T47D (cell line): ENCODE measurements around the gene DYDC2.

Experiments
- DNase-seq, 2 experiments: peaks; one replicate each; pipeline versions ENCODE4 v3.0.0 to v3.0.0-alpha.2; 2011 to 2012; ENCODE audit warnings: low read depth in 1 of 2, low spot score in 1 of 2
- JUND ChIP-seq: IDR thresholded peaks from 2 replicates; pipeline ENCODE4 v1.6.1; 2012; ENCODE audit warnings: low read depth
- in situ Hi-C: cut with HindIII; loops from 2 replicates; pipeline ENCODE4 v1.10.0; 2016; ENCODE audit warnings: low sequenced_read_pairs, low pct_unique_long_range_greater_than_20kb

DYDC2 gene, protein sequence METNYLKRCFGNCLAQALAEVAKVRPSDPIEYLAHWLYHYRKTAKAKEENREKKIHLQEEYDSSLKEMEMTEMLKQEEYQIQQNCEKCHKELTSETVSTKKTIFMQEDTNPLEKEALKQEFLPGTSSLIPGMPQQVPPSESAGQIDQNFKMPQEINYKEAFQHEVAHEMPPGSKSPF

DNA sequence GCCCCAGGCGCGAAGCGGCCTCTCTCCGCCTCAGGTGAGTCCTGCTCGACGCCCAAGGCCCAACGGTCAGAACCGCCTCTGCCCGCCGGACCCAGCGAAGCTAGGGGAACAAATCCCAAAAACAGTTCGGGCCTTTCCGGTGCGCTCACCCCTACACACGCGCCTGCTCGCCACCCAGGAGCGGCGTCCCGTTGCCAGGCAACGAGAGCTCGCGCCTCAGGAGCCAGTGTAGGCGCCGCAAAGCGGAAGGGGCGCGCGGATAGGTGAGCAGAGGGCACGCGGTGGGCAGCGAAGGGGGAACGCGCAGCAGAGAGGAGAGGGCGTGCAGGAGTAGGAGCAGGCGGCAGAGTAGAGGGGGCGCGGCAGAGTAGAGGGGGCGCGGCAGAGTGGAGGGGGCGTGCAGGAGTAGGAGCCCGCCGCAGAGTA, at the start of gene DYDC2, which contains the start of gene DYDC1:
DYDC2 (plus strand) TSS at position 219 of the 426 bp plus-strand sequence. CDS start 5,663 bp downstream, outside the sequence.
DYDC1 (minus strand) TSS at position 193 of the 426 bp plus-strand sequence. CDS start 4,154 bp downstream, outside the sequence.
- no peak for DNase-seq
- no peak for TF ChIP-seq JUND
- in situ Hi-C loops = no loop called here

DNA sequence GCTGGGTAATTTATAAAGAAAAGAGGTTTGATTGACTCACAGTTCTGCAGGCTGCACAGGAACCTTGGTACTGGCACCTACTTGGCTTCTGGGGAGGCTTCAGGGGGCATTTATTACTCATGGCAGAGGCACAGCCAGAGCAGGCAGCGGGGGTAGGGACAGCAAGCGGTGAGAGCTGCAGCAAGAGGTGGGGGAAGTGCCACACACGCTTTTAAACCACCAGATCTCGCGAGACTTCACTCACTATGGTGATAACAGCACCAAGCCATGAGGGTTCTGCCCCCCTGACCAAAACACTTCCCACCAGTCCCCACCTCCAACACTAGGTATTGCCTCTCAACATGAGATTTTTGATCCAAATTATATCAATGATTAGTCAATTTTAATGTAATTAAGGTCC, 43.1 kb upstream of the DYDC2 start:
- in situ Hi-C loops = no loop called here

DNA sequence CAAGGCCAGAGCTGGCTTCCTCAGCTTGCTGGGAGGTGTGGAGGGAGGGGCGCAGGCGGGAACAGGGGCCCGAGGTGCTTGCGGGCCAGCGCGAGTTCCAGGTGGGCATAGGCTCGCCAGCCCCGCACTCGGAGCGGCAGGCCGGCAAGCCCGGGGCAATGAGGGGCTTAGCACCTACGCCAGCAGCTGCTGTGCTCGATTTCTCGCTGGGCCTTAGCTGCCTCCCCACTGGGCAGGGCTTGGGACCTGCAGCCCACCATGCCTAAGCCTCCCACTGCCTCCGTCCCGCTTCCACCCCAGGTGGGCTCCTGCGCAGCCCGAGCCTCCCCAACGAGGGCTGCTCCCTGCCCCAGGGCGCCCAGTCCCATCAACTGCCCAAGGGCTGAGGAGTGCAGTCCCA, 41.2 kb upstream of the DYDC2 start:
- TF ChIP-seq JUND = no peak
- in situ Hi-C loops = no loop called here

More for the DNA sequence above, 43.1 kb upstream of the DYDC2 start:
- no peak for DNase-seq
- no peak for TF ChIP-seq JUND

DNA sequence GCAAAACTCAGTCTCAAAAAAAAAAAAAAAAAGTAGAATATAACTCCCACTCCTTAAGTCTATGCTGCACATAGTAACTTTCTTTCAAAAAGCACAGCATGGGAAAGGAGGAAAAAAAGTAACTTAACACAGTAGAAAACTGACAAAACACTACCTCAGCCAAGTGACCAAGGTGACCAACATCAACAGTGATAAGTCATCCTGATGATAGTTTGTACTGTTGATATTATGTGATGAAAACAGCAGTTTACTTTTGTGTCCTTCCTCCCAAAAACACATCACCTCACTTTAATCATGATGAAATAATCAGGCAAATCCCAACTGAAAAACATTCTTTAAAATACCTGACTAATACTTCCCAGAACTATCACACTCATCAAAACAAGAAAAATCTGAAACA, 37.8 kb upstream of the DYDC2 start:
- TF ChIP-seq JUND = no peak
- in situ Hi-C loops = no loop called here
- no peak for DNase-seq

More for the DNA sequence above, 41.2 kb upstream of the DYDC2 start:
- DNase-seq = no peak

DNA sequence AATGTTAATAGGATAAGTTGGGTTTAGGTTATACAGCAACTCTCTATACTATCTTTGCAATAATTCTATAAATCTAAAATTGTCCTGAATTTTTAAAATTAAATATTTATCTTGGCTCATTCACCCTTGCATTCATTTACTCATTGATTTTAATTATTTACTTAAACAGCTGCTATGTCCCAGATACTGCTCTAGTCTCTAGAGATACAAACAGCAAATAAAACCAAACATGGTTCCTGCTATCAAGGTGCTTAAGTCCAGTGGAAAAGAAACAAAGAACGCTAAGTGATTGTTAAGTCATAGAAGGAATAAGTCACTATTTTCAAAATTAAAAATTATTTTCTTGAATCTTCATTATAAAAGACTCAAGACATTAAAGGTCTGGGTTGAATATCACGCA, 37.3 kb upstream of the DYDC2 start:
- in situ Hi-C loops = no loop called here
- DNase-seq = no peak
- TF ChIP-seq JUND = no peak

DNA sequence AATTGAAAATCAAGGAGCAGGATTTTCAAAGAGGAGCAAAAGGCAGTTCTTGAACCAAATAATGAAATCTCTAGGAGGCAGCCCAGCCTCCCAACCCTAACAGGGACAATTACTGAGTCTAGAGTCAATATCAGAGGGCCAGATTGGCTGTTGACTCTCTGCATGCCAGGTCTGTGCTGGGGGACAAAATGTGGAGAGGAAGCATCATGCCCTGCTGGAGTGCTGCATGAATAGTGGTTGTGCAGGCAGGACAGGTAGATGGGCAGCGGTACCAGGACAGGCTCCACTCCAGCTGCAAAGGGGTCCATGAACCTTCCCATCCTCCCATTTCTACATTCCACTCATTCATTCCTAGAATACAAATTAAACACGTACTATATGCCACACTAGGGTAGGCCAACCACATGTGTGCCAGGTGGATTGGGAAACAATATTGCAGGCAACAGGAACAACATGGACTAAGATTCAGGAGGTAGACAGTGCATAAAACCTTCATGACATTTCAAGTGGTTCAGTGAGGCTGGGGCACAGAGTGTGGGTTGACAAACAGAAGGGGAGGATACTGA, 36.8 kb upstream of the DYDC2 start:
- in situ Hi-C loops = no loop called here
- no peak for DNase-seq
- TF ChIP-seq JUND = no peak

DNA sequence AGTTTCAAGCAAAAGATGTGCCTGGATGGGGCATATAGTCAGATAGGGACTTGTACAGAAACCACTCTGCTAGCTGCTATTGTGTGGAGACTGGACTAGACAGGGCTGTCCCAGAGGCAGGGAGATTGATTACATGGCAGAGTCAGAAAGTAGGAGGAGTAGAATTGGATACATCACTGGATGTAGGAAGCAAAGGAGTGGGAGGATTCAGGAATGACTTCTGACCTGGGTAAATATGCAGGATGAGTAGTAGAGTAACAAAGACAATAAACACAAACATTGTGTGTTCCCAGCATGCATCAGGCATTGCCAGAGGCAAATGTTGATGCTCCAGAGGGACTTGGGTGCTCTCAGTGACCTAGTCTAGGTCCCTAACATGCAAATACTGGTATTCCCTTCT, 36.2 kb upstream of the DYDC2 start:
- in situ Hi-C loops = no loop called here
- peak in 1 of 2 experiments; percentile 58 for DNase-seq
- no peak for TF ChIP-seq JUND

DNA sequence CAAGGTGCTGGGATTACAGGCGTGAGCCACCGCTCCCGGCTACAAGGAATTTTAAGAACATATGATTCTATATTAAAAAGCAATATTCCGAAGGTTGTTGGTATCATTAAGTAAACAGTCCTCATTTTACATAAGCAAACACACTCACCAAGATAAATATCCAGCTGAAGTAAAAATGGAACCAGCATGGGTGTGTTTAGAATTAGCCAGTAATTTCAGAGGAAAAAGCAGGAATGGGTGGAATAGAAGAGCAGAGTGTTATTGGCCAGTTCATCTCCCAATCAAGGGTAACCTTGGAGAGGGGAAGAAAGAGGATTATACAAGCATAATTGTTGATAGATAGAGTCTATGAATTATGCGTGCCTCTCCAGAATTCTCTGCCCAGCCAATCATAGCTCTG, 35.4 kb upstream of the DYDC2 start:
- no peak for TF ChIP-seq JUND
- DNase-seq = no peak
- in situ Hi-C loops = no loop called here

DNA sequence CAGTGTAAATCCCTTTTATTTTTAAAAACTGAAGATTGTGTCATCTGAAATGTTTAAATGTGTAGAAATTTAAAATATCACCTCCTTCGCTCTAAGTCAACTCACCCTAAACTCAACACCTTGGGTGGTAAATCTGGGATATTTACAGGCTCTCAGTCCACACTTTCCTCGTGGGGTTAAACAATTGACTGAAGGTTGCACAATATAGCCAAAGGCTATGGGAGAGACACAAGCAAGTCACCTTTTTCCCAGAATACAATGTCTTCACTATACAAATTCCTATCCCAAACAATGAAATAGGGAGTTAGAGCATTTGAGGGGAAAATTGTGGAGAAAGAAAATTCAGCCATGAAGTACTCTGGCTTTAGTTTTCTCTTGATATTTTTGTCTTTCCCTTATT, 34.4 kb upstream of the DYDC2 start:
- TF ChIP-seq JUND = no peak
- in situ Hi-C loops = no loop called here
- DNase-seq = peak in 1 of 2 experiments; percentile 17

DNA sequence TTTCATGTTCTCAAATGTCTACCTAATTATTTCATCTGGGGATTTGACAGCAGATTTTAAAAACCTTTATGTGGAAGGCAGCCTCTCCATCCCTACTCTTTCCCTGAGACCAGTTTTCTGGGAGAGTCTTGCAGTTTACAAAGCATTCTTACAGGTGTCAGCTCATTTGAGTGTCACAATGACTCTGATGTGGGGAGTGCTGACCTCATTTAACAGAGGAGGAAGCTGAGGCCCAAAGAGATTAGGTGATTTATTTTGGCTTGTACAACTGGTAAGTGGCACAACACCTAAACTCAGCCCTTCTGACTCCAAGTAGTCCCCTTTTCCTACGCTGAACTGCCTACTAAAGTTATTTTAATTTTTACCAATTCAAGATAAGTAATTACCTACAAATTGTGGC, 33.9 kb upstream of the DYDC2 start:
- no peak for TF ChIP-seq JUND
- DNase-seq = peak in 1 of 2 experiments; percentile 10
- in situ Hi-C loops = no loop called here

DNA sequence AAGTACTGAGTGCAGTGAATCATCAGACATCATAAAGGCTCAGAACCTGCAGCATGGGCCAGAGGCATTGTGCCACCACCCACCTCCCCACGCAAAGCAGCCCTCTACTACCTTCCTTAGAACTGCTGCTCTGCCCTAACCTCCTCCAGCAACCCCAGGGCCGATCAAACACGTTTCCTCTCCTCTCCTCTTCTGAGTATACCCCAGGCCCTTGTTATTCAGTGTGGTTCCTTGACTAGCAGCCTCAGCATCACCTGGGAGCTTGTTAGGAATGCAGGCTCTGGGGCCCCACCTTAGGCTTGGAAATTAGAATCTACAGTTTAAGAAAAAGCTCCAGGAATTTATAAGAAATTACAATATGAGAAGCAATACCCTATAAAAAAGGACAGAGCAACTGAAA, 33.3 kb upstream of the DYDC2 start:
- DNase-seq = no peak
- TF ChIP-seq JUND = no peak
- in situ Hi-C loops = no loop called here

DNA sequence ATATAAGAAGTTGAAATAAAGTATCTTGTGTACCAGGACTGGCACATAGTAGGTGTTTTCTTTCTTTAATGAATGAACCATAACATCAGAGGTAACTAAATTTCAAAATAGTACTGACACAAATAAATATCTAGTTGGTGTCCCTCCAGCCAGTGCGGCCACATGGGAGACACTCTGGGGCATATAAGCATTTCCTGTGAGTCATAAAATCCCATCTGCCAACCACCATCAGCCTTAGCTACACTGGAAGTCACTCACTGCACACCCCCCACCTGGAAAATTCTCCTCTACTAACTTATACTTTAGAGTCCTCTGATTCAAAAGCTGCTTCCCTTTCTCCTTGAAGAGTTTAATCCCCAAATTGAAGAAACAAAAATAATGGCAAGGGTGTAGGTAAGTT, 32.5 kb upstream of the DYDC2 start:
- no peak for DNase-seq
- in situ Hi-C loops = no loop called here
- TF ChIP-seq JUND = no peak

DNA sequence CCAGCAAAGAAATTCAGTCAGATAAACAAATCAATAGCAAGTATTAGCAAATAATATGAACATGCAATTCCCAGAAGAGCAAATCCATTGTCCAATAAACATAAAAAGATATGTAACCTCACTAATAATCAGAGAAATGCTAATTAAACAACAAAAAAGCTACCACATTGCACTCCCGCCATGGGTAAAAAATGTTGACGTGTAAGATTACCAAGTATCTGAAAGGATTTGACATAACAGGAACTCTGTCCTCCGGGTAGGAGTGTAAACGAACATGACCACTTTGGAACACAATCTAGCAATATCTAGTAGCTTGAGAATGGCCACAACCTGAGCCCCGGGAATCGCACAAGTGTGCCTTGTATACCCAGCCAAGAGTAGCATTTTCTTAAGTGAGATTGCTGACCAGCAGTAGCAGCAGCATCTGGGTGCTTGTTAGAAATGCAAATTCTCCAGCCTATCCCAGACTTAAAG, 31.7 kb upstream of the DYDC2 start:
- DNase-seq = no peak
- TF ChIP-seq JUND = no peak
- in situ Hi-C loops = no loop called here
